Endodermal cell (in vitro differentiated cells): ENCODE results near the gene TECPR1. TPM values are rescaled to one million over a fixed set of nuclear protein-coding genes. Genes with fewer than 3 reads are reported as not detected.

Experiments
- DNase-seq: peaks from one replicate; pipeline ENCODE4 v3.0.0-alpha.2; 2017
- H3K27ac ChIP-seq: 2 replicates; pipeline ENCODE4 v1.5.1; 2013; ENCODE audit warnings: mild to moderate bottlenecking, low read depth, low read length, moderate library complexity
- H3K27me3 ChIP-seq: 2 replicates; pipeline ENCODE4 v1.6.1; 2013; ENCODE audit warnings: mild to moderate bottlenecking, low read length, moderate library complexity; ENCODE audit not compliant: insufficient read depth, control insufficient read depth, poor library complexity, severe bottlenecking
- H3K36me3 ChIP-seq: 2 replicates; pipeline ENCODE4 v1.7.0; 2013; ENCODE audit warnings: mild to moderate bottlenecking, low read length, moderate library complexity; ENCODE audit not compliant: control insufficient read depth, insufficient read depth
- H3K4me1 ChIP-seq: one replicate; pipeline ENCODE4 v1.7.0; 2013; ENCODE audit warnings: low read length; ENCODE audit not compliant: control insufficient read depth, insufficient read depth
- H3K4me3 ChIP-seq: 2 replicates; pipeline ENCODE4 v1.5.1; 2013; ENCODE audit warnings: mild to moderate bottlenecking, low read length, moderate library complexity
- H3K9ac ChIP-seq: 2 replicates; pipeline ENCODE4 v1.6.1; 2013; ENCODE audit warnings: mild to moderate bottlenecking, low read length, moderate library complexity; ENCODE audit not compliant: poor library complexity, severe bottlenecking; ENCODE audit errors: extremely low read depth
- H3K9me3 ChIP-seq: 2 replicates; pipeline ENCODE4 v1.6.1; 2013; ENCODE audit warnings: mild to moderate bottlenecking, low read length, moderate library complexity; ENCODE audit not compliant: control insufficient read depth
- H3K27ac Mint-ChIP-seq: 2 replicates; pipeline ENCODE4 v1.8.0; 2020; ENCODE audit warnings: mixed read lengths
- H3K27me3 Mint-ChIP-seq: 2 replicates; pipeline ENCODE4 v1.8.0; 2021; ENCODE audit warnings: mild to moderate bottlenecking, mixed read lengths; ENCODE audit not compliant: insufficient read depth
- H3K36me3 Mint-ChIP-seq: 2 replicates; pipeline ENCODE4 v1.8.0; 2020; ENCODE audit warnings: low read depth, mixed read lengths
- H3K4me1 Mint-ChIP-seq: 2 replicates; pipeline ENCODE4 v1.8.0; 2020; ENCODE audit warnings: mixed read lengths
- H3K4me3 Mint-ChIP-seq: 2 replicates; pipeline ENCODE4 v1.8.0; 2020; ENCODE audit warnings: mild to moderate bottlenecking, moderate library complexity, mixed read lengths
- H3K9me3 Mint-ChIP-seq: 2 replicates; pipeline ENCODE4 v1.8.0; 2020; ENCODE audit warnings: mild to moderate bottlenecking, mixed read lengths
- CTCF ChIP-seq: fragments of 200-600 bp; sonication (generic); conservative IDR thresholded peaks from 2 replicates; pipeline ENCODE4 v1.5.0; 2021; ENCODE audit warnings: antibody characterized with exemption, mild to moderate bottlenecking
- WGBS, 2 experiments: methylation state at CpG; one replicate each; pipeline versions ENCODE4 v1.1.5 to v1.1.7; 2013; ENCODE audit warnings: missing lambda C conversion rate in 2 of 2, mixed read lengths in 1 of 2; ENCODE audit not compliant: insufficient coverage in 1 of 2, insufficient read length in 1 of 2; 5-methylcytosine and 5-hydroxymethylcytosine counted together
- total RNA-seq, 2 donors: library from RNA; stranded (reverse); fragmentation: NEBNext Ultra II Directional in 1 of 2; extraction: Animal tissue kit (Norgen Biotek cat#: 25700) in 1 of 2; gene quantifications; 2 replicates in 1 of 2; 3 replicates in 1 of 2; pipeline ENCODE4 v1.2.1, GENCODE V29; 2021

The TECPR1 gene
- total RNA-seq, 2 donors from 2014 or later: 27.2 to 32.0 TPM

GRCh38 chr7:98297626-98298286 lies 45.7 kb upstream of the TECPR1 start:
- no peak overlapping the region for H3K27ac Mint-ChIP-seq
- no peak overlapping the region for H3K27ac ChIP-seq

GRCh38 chr7:98296833-98297232 lies 44.8 kb upstream of the TECPR1 start:
- Histone ChIP-seq H3K4me3 (no peak overlapping the region), H3K27ac (no peak overlapping the region), H3K27me3 (no peaks in the 10 kb centered on the region), H3K9ac (no peak overlapping the region), H3K9me3 (no peaks in the 10 kb centered on the region), H3K4me1 (peaks cover 5% of the 10 kb centered on the region), H3K36me3 (peaks cover 33% of the 10 kb centered on the region)
- 85 to 86% methylated on average over 10 to 12 of the region's 12 CpGs for WGBS, 2 experiments
- Mint-ChIP-seq H3K27me3 (no peaks in the 10 kb centered on the region), H3K4me3 (no peak overlapping the region), H3K4me1 (peaks cover 16% of the 10 kb centered on the region), H3K36me3 (peaks cover 30% of the 10 kb centered on the region), H3K9me3 (no peaks in the 10 kb centered on the region), H3K27ac (peak overlapping the region; percentile 26)
- no peak for DNase-seq
- TF ChIP-seq CTCF: no peak

More at GRCh38 chr7:98297626-98298286, 45.7 kb upstream of the TECPR1 start:
- no peak for DNase-seq
- Mint-ChIP-seq H3K4me1 (peaks cover 16% of the 10 kb centered on the region), H3K9me3 (no peaks in the 10 kb centered on the region), H3K36me3 (peaks cover 29% of the 10 kb centered on the region), H3K4me3 (no peak overlapping the region), H3K27me3 (no peaks in the 10 kb centered on the region)
- H3K9ac ChIP-seq: no peak overlapping the region
- no peak overlapping the region for H3K4me3 ChIP-seq
- 91 to 96% methylated on average over 21 of the region's 21 CpGs for WGBS, 2 experiments
- H3K4me1 ChIP-seq: peaks cover 5% of the 10 kb centered on the region
- no peaks in the 10 kb centered on the region for H3K9me3 ChIP-seq
- TF ChIP-seq CTCF: no peak
- H3K36me3 ChIP-seq: peaks cover 24% of the 10 kb centered on the region
- no peaks in the 10 kb centered on the region for H3K27me3 ChIP-seq

- H3K9ac ChIP-seq: no peak overlapping the region
- Mint-ChIP-seq H3K27ac (peak overlapping the region; percentile 72), H3K4me3 (no peak overlapping the region), H3K9me3 (no peaks in the 10 kb centered on the region), H3K4me1 (peaks cover 7% of the 10 kb centered on the region), H3K27me3 (no peaks in the 10 kb centered on the region), H3K36me3 (peaks cover 31% of the 10 kb centered on the region)
- no peak overlapping the region for H3K4me3 ChIP-seq
- no peak for DNase-seq
- H3K36me3 ChIP-seq: peaks cover 33% of the 10 kb centered on the region
- peaks cover 3% of the 10 kb centered on the region for H3K4me1 ChIP-seq
- 90 to 92% methylated on average over 14 to 19 of the region's 19 CpGs for WGBS, 2 experiments
- H3K9me3 ChIP-seq: no peaks in the 10 kb centered on the region
- H3K27me3 ChIP-seq: no peaks in the 10 kb centered on the region
- no peak for TF ChIP-seq CTCF
- H3K27ac ChIP-seq: no peak overlapping the region
Measured at GRCh38 chr7:98295467-98296192, 43.6 kb upstream of the TECPR1 start.
